Ectodermal cell (in vitro differentiated cells): ENCODE data around the gene NAA38.
A peak's percentile ranks its signal among the peaks of the same experiment; 100 is the strongest.

Experiments used
- H3K27ac ChIP-seq: 2 replicates; pipeline ENCODE4 v1.7.0; 2013; ENCODE audit warnings: mild to moderate bottlenecking, low read depth, low read length; ENCODE audit not compliant: insufficient read depth, poor library complexity, severe bottlenecking
- H3K27me3 ChIP-seq: 2 replicates; pipeline ENCODE4 v1.7.0; 2013; ENCODE audit warnings: mild to moderate bottlenecking, low read length; ENCODE audit not compliant: insufficient read depth, control insufficient read depth, poor library complexity, severe bottlenecking
- H3K36me3 ChIP-seq: one replicate; pipeline ENCODE4 v1.7.0; 2013; ENCODE audit warnings: low read length; ENCODE audit not compliant: control insufficient read depth, insufficient read depth
- H3K4me1 ChIP-seq: one replicate; pipeline ENCODE4 v1.7.0; 2013; ENCODE audit warnings: low read length; ENCODE audit not compliant: control insufficient read depth, insufficient read depth
- H3K4me3 ChIP-seq: 2 replicates; pipeline ENCODE4 v1.7.0; 2013; ENCODE audit warnings: low read depth, low read length, control low read depth; ENCODE audit not compliant: insufficient read depth
- H3K9me3 ChIP-seq: 2 replicates; pipeline ENCODE4 v1.7.0; 2013; ENCODE audit warnings: mild to moderate bottlenecking, low read length, moderate library complexity; ENCODE audit not compliant: control insufficient read depth
- WGBS, 2 experiments: methylation state at CpG; one replicate each; pipeline ENCODE4 v1.1.7; 2013; ENCODE audit warnings: missing lambda C conversion rate in 2 of 2; 5-methylcytosine and 5-hydroxymethylcytosine counted together

Gene NAA38

DNA sequence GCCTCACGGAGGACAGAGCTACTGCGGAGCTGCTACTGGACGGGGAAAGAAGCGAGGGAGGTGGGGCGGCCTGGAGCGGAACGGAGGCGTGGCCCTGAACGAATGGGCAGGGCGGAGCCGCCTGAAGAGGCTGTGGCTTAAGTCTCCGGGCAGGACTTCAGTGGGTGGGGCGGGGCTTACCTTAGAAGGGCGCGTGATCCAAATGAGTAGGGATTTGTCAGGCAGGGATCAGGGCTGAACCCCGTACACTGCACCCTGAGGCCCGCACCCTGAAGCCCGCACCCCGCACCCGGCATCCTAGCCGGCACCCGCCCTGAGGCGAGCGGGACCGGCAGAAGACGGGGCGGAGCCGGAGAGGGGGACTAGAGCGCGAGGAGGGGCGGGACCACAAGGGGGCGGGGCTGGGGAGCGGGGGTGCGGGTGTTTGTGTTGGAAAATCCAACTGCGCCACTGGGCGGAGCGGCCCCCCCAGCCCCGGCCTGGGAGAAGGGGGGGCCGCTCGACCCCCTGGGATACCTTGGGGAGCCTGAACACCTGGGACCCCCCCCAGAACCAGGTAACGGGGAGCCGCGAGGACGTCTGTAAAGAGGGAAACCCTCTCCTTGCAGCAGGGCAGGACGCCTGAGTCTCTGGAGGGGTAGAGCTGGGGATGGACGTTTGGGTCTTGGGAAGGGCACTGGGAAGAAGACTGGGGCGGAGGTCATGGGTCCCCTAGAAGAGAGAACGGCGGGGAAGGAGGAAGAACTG lies 23.4 kb downstream of the NAA38 start, which contains the start of gene KDM6B:
TSS of gene KDM6B (plus strand) at position 423 of the 747 bp plus-strand sequence. CDS start 11,338 bp downstream, outside the sequence.
- Histone ChIP-seq H3K27me3 (peaks cover 29% of the 10 kb centered on the region), H3K27ac (peak within 1 kb of the TSS; percentile 99), H3K4me1 (peaks cover 19% of the 10 kb centered on the region), H3K9me3 (no peaks in the 10 kb centered on the region), H3K4me3 (peak within 1 kb of the TSS; percentile 83), H3K36me3 (no peaks in the 10 kb centered on the region)
- 1% methylated on average over 49 of the region's 49 CpGs for WGBS, 2 experiments

DNA sequence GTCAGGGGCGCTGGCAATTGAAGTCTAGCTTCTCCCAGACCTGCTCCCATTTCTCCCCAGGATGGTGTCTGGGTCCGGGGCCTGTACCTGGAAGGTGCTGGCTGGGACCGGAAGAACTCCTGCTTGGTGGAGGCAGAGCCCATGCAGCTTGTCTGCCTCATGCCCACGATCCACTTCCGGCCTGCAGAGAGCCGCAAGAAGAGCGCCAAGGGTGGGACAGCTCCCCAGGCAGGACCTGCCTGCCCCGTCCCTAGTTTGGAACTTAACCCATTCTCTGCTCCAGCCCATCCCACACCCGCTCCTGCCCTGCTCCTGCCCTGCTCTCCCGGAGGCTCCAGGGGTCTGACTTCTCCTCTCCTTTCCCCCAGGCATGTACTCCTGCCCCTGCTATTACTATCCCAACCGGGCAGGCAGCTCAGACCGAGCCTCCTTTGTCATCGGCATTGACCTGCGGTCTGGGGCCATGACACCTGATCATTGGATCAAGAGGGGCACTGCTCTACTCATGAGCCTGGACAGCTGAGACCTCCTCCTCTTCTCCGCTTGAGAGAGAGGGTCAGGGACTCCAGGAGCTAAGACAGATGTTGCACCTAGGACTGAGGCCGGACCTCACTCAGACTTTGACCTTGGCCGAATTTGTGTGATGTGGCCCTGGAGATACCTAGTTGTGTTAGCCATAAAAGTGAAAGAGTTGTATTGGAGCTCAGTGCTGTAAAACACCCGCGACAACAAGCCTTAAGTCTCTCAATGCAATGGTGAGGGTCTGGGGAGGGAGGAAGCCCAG lies 24.2 kb downstream of the NAA38 start:
- 58 to 59% methylated on average over 19 of the region's 19 CpGs for WGBS, 2 experiments
- H3K4me1 ChIP-seq, result peaks cover 13% of the 10 kb centered on the region
- H3K36me3 ChIP-seq, result no peaks in the 10 kb centered on the region
- H3K27me3 ChIP-seq, result peaks cover 29% of the 10 kb centered on the region
- no peak overlapping the region for H3K27ac ChIP-seq
- no peaks in the 10 kb centered on the region for H3K9me3 ChIP-seq
- peak overlapping the region; percentile 83 for H3K4me3 ChIP-seq

DNA sequence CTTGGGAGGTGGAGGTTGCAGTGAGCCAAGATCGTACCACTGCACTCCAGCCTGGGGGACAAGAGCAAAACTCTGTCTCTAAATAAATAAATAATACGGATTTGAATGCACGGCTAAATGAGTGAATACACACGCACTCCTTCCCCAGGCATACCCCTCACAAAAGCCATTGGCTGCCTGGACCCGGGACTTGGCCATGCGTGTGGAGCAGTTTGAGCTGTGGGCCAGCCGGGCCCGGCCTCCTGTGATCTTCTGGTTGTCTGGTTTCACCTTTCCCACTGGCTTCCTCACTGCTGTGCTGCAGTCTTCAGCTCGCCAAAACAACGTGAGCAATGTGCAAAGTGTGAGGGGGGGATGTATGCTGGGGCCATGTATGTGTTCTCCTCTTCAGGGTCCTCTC lies 24.9 kb downstream of the NAA38 start:
- H3K36me3 ChIP-seq, result no peaks in the 10 kb centered on the region
- 83 to 87% methylated on average over 10 of the region's 10 CpGs for whole genome bisulfite sequencing, 2 experiments
- peaks cover 36% of the 10 kb centered on the region for H3K27me3 ChIP-seq
- no peak overlapping the region for H3K27ac ChIP-seq
- no peaks in the 10 kb centered on the region for H3K9me3 ChIP-seq
- H3K4me3 ChIP-seq, result no peak overlapping the region
- H3K4me1 ChIP-seq, result peaks cover 9% of the 10 kb centered on the region

DNA sequence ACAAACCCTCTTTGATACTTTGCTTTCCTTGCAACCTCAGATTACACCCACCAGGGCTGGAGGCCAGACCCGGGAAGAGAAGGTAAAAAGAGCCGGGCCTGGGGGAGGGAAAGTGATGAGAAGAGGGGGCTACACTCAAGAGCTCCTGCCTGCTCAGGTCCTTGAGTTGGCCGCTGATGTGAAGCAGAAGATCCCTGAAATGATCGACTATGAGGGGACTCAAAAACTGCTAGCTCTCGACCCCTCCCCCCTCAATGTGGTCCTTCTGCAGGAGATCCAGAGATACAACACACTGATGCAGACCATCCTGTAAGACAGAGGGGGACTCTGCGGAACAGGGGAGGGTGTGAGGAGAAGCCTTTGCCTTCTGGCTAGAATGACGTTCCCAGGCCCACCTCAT lies 26.1 kb downstream of the NAA38 start:
- Histone ChIP-seq H3K4me1 (peaks cover 9% of the 10 kb centered on the region), H3K9me3 (no peaks in the 10 kb centered on the region), H3K27ac (no peak overlapping the region), H3K4me3 (no peak overlapping the region), H3K36me3 (no peaks in the 10 kb centered on the region), H3K27me3 (peaks cover 36% of the 10 kb centered on the region)
- WGBS, 2 experiments, result 84 to 88% methylated on average over 7 of the region's 7 CpGs

DNA sequence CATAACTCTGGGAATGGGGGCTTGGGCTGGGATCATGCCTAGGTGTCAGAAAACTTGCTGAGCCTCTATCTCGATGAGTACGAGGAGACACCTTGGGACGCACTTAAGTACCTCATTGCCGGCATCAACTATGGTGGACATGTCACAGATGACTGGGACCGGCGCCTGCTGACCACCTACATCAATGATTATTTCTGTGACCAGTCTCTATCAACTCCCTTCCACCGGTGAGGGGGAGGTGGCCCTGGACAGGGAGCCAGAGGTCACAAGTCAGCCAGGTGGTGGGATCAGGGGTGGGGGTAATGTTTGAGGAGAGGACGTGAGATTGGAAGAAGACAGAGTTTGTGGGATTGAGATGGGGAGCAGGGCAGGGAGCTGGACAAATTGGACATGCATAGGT lies 26.7 kb downstream of the NAA38 start:
- Histone ChIP-seq H3K4me1 (peaks cover 9% of the 10 kb centered on the region), H3K27ac (no peak overlapping the region), H3K9me3 (no peaks in the 10 kb centered on the region), H3K4me3 (no peak overlapping the region), H3K36me3 (no peaks in the 10 kb centered on the region), H3K27me3 (peaks cover 36% of the 10 kb centered on the region)
- 91 to 92% methylated on average over 8 of the region's 8 CpGs for WGBS, 2 experiments

DNA sequence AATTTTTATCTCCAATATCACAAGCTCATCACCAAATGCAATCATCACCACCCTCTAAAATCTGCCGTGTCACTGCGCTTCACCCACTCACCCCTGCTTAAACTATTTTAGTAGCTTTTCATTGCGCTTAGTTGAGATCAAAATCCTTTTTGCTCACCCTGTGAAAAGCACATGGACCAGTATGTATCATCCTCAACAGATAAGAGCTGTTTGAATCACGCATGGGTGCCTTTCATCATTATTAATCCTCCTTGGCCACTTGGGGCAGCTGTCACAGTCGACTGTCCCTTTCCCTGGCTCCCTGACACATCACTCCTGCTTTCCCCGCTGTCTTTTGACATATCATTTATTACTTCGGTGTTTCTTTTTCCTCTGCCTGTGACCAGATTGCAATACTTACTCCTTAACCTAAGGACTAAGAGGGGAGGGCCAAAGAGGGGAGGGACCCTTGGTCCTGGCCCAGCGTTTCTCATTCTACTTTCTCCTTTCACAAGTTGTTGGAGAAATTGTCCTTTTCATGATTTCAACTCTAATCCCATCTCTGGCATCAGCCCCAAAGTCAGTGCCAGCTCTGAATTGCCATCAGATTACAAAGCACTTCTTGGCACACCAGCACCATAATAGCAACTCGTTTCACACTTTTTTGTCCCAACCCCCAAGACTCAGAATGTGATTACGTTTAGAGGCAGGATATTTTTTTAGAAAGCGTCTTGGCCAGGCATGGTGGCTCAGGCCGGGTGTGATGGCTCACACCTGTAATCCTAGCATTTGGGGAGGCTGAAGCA lies 32.0 kb downstream of the NAA38 start:
- Histone ChIP-seq H3K27me3 (peaks cover 23% of the 10 kb centered on the region), H3K9me3 (no peaks in the 10 kb centered on the region), H3K4me3 (no peak overlapping the region), H3K4me1 (no peaks in the 10 kb centered on the region), H3K27ac (no peak overlapping the region), H3K36me3 (no peaks in the 10 kb centered on the region)
- WGBS, 2 experiments, result 75% methylated on average over 12 of the region's 12 CpGs

DNA sequence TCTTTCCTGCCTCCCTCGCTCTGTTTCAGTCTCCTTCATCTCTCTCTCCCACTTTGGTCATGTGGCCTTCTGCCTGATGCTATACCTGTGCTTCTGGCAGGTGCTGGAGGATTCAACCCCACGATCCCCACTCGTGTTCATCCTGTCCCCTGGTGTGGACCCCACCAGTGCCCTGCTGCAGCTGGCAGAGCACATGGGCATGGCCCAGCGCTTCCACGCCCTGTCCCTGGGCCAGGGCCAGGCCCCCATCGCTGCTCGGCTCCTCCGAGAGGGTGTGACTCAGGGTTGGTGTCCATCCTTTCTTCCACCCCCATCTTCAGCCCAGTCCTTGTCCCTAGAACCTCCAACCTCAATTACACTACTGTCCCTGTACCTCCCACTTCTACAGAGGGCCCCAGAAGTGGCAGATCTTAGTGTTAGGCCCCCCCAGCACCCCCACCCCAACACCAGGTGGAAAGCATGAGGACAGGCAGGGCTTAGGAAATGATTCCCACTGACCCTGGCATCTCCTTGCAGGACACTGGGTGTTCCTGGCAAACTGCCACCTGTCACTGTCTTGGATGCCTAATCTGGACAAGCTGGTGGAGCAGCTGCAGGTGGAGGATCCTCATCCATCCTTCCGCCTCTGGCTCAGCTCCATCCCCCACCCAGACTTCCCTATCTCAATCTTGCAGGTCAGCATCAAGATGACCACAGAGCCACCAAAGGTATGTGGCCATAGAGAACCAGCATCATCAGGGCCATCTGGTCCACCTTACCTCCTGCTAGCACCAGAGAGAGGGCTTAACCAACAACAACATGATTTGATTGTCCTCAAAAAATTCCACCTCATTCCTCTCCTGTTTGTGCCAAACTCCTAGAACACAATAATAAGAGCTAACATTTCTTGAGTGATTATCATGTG lies 33.1 kb downstream of the NAA38 start:
- Histone ChIP-seq H3K36me3 (no peaks in the 10 kb centered on the region), H3K27me3 (peaks cover 23% of the 10 kb centered on the region), H3K9me3 (no peaks in the 10 kb centered on the region), H3K4me3 (no peak overlapping the region), H3K27ac (no peak overlapping the region), H3K4me1 (no peaks in the 10 kb centered on the region)
- WGBS, 2 experiments, result 89 to 92% methylated on average over 9 of the region's 9 CpGs

DNA sequence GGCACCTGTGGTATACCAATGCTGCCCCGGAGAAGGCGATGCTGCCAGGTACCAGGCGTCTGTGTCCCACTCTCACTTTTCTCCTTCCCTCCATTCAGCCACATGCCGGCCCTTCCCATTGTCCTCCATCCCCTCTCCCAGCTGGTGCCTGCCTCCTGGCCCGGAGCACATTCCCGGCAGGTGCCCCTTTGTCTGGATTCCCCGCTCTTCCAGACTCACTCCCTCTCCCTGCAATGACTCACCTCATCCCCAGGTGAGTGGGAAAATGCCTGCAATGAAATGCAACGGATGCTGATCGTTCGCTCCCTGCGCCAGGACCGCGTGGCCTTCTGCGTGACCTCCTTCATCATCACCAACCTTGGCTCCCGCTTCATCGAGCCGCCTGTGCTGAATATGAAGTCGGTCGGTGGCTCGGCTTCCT lies 33.8 kb downstream of the NAA38 start:
- no peaks in the 10 kb centered on the region for H3K9me3 ChIP-seq
- no peak overlapping the region for H3K4me3 ChIP-seq
- H3K27me3 ChIP-seq, result peaks cover 23% of the 10 kb centered on the region
- WGBS, 2 experiments, result 64 to 66% methylated on average over 20 of the region's 20 CpGs
- H3K4me1 ChIP-seq, result no peaks in the 10 kb centered on the region
- no peaks in the 10 kb centered on the region for H3K36me3 ChIP-seq
- H3K27ac ChIP-seq, result no peak overlapping the region

DNA sequence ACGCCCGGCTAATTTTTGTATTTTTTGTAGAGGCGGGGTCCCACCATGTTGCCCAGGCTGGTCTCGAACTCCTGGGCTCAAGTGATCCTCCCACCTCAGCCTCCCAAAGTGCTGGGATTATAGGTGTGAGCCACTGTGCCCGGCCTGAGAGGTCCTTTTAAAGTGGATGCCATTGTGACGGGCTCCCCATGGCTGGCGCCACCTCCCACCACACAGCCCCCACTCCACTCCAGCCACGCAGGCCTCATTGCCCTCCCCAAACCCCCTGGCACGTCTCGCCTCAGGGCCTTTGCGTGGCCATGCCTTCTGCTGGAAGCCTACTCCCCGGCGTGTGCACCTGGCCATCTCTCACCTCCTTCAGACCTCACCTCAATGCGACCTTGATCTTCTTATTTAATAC lies 35.2 kb downstream of the NAA38 start:
- WGBS, 2 experiments, result 76 to 78% methylated on average over 14 of the region's 14 CpGs
- H3K9me3 ChIP-seq, result no peaks in the 10 kb centered on the region
- no peak overlapping the region for H3K27ac ChIP-seq
- H3K4me1 ChIP-seq, result no peaks in the 10 kb centered on the region
- H3K27me3 ChIP-seq, result peaks cover 16% of the 10 kb centered on the region
- no peak overlapping the region for H3K4me3 ChIP-seq
- no peaks in the 10 kb centered on the region for H3K36me3 ChIP-seq
